GM18517 (cell line): ENCODE results near the gene ACSS3.

Source experiments
- ATAC-seq: cut with Tn5 transposase; IDR thresholded peaks from one replicate; pipeline ENCODE4 v1.9.1; 2021; ENCODE audit warnings: mild to moderate bottlenecking, moderate library complexity; ENCODE audit not compliant: unreplicated experiment

ACSS3 gene

DNA sequence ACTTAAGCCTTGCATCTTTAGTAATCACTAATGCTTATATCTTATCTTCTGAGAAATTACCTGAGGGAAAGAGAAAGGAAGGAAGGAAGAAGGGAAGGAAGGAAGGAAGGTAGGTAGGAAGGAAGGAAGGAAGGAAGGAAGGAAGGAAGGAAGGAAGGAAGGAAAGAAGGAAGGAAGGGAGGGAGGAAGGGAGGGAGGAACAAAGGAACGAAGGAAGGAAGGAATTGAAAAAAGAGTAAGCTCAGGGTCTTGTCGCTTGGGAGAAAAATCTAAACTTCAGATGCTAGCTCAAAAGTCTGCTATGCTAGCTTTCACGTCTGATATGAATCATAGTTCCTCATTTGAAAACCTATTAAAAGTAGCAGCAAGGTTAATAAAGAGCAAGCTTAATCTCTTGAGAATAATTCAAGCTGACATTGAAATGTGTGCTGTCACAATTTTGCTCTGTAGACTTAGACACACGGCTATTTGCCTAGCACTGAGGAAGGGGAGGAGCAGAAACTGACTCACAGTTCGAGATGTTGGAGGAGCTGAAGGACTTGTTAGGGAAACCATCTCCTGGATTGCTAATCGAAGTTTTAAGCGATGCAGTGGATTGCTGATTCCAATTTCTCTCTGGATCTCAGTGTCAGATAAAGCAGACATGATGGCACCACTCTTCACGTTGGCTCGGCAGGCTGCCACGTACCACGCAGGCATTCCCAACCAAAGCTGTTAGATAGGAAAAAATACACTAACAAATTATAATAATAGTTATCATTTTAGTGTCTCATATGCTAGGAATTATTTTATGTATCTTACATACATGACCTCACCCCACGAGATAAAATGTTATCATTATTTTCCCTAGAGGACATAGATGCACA is 216.7 kb downstream of the ACSS3 start:
- ATAC-seq = no peak

DNA sequence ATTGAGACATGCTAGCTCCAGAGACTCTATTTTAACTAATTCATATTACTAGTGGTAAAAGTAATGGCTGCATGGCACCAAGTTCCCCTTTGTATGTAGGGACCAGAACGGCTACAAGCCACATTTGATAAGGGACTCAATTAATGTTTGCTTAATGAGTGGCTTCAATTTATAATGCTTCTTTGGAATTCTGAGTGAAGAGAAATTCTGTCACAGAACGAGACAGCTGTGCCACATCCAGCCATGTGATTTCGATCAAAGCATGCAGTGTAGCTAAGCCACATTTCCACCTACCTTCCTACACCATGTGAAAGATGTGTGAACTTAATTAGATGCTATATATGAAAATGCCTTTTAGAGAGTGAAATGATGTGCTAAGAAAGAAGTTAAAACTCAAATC is 217.4 kb downstream of the ACSS3 start:
- ATAC-seq = no peak

DNA sequence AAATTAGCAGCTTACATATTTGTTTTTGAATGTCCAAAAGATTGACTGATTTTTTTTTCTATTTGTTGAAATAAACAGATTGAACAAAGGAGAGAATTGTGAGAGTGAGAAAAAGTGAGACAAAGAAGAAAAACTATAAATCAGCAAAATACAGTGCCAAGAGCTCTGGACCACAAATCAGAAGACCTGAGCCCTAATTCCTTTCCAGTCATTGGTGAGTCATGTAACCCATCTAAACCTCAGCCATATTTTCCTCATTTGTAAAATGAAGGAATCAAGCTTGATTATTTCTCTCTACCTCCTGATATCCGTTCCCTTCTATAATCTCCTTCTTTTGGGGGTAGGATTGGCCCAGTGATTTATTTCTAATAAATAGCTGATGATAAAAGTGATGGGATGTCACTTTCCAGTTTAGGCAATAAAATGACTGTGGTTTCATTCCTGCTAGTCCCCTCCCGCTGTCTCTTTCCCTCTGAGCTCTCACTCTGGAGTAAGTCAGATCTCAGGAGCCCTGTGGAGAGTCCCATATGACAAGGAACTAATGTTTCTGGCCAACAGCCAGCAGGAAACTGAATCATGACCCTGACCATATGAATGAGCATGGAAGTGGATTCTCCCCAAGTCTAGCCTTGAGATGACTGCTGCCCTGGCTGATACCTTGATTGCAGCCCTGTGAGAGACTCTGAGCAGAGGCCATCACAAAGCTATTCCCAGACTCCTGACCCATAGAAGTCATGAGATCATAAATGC is 218.9 kb downstream of the ACSS3 start:
- ATAC-seq = no peak

DNA sequence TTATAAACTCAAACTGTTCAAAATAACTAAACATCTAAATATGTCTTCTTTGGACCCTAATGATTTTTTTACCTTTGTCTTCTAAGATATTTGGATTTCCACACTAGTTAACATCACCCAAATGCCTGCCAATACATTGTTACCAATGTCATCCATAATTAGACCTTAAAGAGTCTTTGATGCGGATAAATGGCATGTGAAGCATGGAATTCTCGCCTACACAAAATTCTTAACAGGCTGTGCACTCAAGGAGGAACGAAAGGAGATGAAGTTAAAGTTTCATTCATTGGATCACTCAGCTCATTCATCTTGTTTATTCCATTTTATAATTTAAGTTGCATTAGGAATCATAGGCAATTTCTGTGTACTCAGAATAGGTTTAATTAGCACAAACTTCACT is 219.7 kb downstream of the ACSS3 start:
- no peak for ATAC-seq

DNA sequence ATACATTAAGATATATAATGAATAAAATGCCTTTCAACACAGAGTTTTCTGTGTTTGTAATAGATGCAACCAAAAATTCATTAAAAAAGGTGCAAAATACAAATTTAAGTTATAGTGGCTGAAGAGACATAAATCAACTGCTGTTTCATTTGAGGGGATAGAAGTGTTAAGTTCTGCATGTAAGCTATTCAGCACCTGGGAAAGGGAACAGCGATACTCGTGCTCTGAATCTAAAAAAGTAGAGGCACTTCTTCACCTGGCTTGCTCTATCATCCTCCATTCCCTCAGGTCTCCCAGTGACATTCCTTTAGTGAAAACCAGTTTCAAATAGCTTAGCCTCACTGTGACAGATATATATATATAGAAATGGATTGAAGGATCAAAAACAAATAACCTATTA is 222.6 kb downstream of the ACSS3 start:
- no peak for ATAC-seq

DNA sequence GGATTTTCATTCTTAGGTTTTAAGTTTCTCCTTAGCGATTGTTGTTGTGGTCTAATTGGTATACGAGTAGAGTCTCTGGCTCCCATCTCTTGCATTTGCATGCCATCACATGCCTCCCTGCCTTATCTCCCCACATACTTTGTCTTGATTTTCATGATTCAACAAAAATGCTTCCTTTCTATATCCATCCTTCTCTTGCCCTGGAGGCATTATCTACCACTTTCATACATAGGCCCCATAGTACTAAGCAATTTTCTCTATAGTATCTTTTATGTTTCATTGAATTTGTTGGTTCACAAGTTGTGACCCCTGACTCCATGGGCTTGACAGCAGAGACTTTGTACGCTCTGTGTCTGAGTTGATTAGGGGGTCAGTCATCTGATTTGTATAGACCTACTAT is 226.1 kb downstream of the ACSS3 start:
- ATAC-seq = no peak
